Ovary (tissue), 3 donors: Measurements from ENCODE around the gene UNC5B.

Experiments used
- EP300 ChIP-seq: sonication (generic); formaldehyde crosslinking; IDR thresholded peaks from one replicate; pipeline ENCODE4 v1.6.1; 2017; ENCODE audit warnings: antibody characterized with exemption
- POLR2A ChIP-seq: fragments of 450-650 bp; IDR thresholded peaks from one replicate; pipeline ENCODE4 v1.6.1; 2017; ENCODE audit warnings: antibody characterized with exemption, mild to moderate bottlenecking, moderate library complexity
- TF ChIP-seq, protein P1 (sequence below), 3 donors: fragments of 450-650 bp in 2 of 3; fragments of 200-600 bp in 1 of 3; IDR thresholded peaks; one replicate each; pipeline versions ENCODE4 v1.5.1 to v1.8.0; 2016 to 2022; ENCODE audit warnings: antibody characterized with exemption in 3 of 3, mild to moderate bottlenecking in 1 of 3
- donor health status: DM: no; HTN: no; CAD: no.

DNA sequence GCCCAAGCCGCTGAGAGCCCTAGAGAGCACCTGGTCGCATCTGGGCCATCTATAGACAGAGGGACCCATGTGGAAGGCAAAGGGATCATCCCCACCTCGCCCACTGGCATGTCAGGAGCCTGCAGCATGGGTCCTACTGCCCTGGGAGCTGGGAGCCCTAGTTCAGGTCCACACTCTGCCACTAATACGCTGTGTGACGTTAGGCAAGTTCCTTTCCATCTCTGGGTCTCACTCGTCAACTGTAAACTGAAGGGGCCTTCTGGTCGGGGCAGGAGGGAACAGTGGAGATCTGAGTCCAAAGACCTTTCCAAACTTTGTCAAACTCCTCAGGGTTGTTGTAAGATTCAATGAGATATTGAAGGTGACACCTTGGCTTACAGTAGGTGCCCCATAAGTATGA lies 23.4 kb downstream of the UNC5B start:
- TF ChIP-seq, protein P1, sequence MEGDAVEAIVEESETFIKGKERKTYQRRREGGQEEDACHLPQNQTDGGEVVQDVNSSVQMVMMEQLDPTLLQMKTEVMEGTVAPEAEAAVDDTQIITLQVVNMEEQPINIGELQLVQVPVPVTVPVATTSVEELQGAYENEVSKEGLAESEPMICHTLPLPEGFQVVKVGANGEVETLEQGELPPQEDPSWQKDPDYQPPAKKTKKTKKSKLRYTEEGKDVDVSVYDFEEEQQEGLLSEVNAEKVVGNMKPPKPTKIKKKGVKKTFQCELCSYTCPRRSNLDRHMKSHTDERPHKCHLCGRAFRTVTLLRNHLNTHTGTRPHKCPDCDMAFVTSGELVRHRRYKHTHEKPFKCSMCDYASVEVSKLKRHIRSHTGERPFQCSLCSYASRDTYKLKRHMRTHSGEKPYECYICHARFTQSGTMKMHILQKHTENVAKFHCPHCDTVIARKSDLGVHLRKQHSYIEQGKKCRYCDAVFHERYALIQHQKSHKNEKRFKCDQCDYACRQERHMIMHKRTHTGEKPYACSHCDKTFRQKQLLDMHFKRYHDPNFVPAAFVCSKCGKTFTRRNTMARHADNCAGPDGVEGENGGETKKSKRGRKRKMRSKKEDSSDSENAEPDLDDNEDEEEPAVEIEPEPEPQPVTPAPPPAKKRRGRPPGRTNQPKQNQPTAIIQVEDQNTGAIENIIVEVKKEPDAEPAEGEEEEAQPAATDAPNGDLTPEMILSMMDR (IDR thresholded peaks at IDR 0.05), result no peak
- TF ChIP-seq EP300, result no peak
- no peak for TF ChIP-seq POLR2A
